ENCODE measurements around the gene EML1.

The EML1 gene

DNA sequence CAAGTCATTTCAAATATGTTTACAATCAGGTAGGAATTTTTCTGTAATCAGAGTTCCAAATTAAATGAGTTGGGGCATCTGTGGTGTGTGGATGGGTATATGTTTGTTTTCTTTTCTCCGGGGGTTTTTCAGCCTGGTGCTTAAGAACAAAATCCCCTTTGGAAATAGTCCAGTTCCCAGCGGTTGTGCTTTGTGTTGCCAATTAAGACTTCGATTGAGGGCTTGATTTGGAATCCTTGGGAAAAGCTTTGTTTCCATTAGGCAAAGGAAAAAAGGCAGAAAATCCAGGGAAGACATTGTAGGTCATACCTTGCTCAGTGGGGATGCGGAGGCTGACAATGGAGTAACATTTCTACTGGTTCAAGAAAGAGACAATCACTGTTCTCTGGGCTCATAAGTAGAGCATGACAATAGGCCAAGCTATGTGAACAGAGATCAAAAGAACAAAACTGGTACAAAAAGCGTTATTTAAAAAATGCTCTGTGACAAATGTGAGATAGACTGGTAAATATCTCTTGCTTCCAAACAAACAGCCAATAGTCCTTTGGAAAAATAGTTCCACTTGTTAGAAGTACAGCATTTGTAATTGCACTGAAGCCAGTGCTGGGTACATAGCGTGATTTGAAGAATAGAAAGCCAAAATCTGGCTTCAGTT lies 79.7 kb downstream of the EML1 start:
- no peak for DNase-seq (ENCODE audit: low spot score)

GRCh38 chr14:99873653-99874052 lies 80.4 kb downstream of the EML1 start:
- no peak for DNase-seq (ENCODE audit: low spot score)

GRCh38 chr14:99874306-99874705 lies 81.1 kb downstream of the EML1 start:
- no peak for DNase-seq (ENCODE audit: low spot score)

GRCh38 chr14:99875421-99875820 lies 82.2 kb downstream of the EML1 start:
- no peak for DNase-seq (ENCODE audit: low spot score)

- DNase-seq (ENCODE audit: low spot score), result no peak
Observed at GRCh38 chr14:99875836-99876235, 82.6 kb downstream of the EML1 start.

DNA sequence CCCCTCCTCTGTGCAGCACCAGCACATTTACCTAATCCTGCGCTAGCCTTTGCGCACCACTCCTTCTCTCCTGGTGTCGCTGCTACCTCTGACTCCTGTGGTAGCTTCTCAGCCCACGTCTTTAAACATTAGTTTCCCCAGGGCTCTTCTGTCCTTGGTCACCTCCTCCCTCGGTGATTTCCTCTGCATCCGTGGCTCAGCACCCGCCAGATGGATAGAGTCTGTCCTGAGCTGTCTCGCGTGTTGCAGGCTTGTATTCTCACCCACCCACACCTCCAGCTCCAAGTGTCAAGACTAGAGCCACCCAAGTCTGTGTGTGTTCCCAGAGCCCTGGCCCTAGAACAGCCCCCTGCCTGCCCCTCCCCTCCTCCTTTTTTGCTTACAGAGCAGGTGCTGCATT lies 83.2 kb downstream of the EML1 start:
- DNase-seq (ENCODE audit: low spot score), result no peak

DNA sequence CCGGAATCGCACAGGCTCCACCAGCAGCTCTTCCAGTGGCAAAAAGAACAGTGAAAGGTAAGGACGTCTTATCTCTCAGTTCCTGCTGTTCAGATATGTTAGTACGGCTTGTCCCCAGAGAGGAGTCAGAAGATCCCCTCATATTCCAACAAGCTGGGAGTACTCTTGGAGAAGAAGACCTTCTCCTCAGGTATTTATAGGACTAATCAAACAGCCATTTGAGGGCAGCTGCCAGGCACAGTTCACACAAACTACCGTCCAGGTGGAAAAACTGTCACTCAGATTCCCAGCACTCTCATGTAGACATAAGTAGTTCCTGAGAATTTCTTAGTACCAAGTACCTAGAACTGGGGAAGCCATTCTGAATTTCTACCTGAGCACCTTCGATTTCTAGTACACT lies 85.3 kb downstream of the EML1 start:
- no peak for DNase-seq (ENCODE audit: low spot score)

- DNase-seq (ENCODE audit: low spot score), result peak; percentile 54
Observed at GRCh38 chr14:99879401-99880295, 86.4 kb downstream of the EML1 start.

- DNase-seq (ENCODE audit: low spot score), result no peak
Observed at GRCh38 chr14:99880651-99881420, 87.6 kb downstream of the EML1 start.

DNA sequence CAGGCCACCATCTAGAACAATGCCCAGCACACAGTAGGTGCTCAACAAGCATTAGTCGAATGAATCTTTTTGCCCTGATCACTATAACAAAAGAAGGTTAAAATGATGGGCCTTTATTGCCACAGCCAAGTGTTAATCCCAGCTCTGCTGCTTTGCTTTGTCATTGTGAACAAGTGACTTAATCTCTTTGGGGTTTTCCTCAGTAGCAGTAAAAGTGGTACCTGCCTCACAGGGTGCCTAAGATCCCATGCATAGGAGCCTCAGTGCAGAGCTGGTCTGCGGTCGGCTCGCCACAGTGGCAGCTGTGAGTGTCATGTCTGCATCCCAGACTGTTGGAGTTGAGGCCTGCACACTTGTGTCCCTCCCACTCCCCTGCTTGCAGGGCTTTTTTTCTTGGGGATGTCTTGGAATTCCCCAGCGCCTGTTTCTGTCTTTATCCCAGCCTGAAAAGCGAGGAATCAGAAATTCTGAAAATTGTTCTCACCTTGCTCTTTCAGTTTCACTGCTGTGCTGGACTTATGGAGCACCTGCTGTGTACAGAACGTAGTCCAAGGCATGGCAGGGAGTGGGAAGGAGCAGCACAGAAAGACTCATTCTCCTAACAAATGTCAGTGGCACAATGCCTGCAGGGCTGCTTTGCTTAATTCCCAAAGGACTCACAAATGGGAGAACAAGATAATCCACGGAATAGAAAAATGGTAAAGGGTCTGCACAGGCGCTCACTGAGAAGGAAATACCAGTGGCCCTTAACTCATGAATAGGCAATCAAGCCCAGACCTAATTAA lies 90.8 kb downstream of the EML1 start:
- DNase-seq (ENCODE audit: low spot score), result no peak

DNA sequence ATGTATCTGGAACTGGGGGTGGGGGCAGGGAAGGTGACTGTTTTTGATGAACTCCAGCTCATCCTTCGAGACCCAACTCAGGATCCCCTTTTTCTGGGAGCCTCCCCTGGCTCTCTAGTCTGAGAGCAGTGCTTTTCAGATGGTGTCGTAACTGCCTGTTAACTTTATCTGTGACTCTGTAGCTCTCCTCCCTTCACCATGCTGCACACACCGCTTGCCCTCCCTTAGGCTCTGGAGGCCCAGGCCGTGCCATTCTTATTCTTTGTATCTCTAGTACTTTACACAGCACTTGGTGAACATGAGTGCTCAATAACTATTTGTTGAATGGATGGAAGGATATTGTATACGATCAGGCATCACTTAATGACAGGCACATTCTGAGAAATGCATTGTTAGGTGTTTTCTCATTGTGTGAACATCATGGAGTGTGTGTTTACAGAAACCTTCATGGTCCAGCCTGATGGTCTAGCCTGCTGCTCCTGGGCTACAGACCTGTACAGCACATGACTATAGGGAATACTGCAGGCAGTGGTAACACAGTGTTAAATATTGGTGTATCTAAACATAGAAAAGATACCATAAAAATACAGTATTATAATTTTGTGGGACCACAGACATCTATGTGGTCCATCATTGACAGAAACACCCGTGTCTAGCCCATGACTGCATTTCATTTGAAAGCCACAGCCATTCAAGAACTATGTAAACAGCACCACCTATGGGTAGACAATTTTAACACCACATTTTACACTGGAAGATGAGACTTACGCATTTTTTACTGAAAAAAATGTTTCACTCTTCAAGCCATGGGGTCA lies 91.8 kb downstream of the EML1 start:
- DNase-seq (ENCODE audit: low spot score), result peak; percentile 62

DNA sequence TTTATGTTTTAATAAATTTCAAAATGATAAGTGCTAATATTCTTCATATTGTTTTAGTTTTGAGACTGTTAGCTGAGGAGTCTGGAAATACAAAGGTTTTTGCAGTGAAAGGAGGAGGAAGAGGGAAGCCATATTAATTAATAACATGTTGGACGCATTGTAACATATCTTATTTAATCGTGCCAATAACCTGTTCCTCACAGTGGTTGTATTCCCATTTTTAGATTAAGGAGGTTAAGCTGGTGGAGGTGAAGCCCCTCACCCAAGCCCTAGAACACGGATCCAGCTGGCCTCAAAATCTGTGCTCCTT lies 92.4 kb downstream of the EML1 start:
- no peak for DNase-seq (ENCODE audit: low spot score)

- DNase-seq (ENCODE audit: low spot score), result no peak
Observed at GRCh38 chr14:99887407-99887806, 94.2 kb downstream of the EML1 start.

DNA sequence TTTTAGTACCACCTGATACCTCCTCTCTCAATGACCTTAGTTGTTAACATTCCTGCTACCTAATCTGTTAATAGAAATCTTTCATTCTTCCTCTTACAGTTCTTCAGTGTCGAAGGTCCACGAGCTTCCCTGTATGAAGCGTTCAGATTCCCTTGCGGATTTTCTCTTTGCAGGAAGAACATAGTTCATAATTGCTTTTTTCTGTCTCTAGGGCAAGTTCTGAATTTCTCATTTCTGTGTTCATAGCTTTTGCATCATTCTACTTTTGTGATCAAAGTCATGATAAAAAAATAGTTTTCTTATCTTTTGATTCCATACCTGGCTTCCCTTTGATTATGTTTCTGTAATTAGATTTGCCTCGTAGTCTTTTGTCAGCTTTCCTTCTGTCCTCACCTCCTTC lies 94.9 kb downstream of the EML1 start:
- no peak for DNase-seq (ENCODE audit: low spot score)

- no peak for DNase-seq (ENCODE audit: low spot score)
Observed at GRCh38 chr14:99889268-99889667, 96.1 kb downstream of the EML1 start.

- no peak for DNase-seq (ENCODE audit: low spot score)
Observed at GRCh38 chr14:99891266-99891665, 98.1 kb downstream of the EML1 start.

GRCh38 chr14:99891900-99892299 lies 98.7 kb downstream of the EML1 start:
- no peak for DNase-seq (ENCODE audit: low spot score)

- no peak for DNase-seq (ENCODE audit: low spot score)
Observed at GRCh38 chr14:99892406-99892805, 99.2 kb downstream of the EML1 start.

- no peak for DNase-seq (ENCODE audit: low spot score)
Observed at GRCh38 chr14:99896361-99896760, 103.1 kb downstream of the EML1 start.

GRCh38 chr14:99899578-99900178 lies 106.5 kb downstream of the EML1 start:
- no peak for DNase-seq (ENCODE audit: low spot score)

GRCh38 chr14:99902925-99903324 lies 109.7 kb downstream of the EML1 start:
- no peak for DNase-seq (ENCODE audit: low spot score)
